ENCODE measurements around the gene RAB5B.
"Not testable (repeated sequence)": the region's sequence is repeated elsewhere in the genome, so short reads cannot be mapped to it uniquely, and the experiment has no call there.

- TF ChIP-seq POLR2AphosphoS5 (IDR thresholded peaks at IDR 0.05; ENCODE audit: borderline replicate concordance, low read depth, low read length); EZH2 (IDR thresholded peaks at IDR 0.05): not testable (repeated sequence)
These were observed 8.0 kb downstream of the RAB5B start for GRCh38 chr12:55981882-55982281.
